NCI-H128 (cell line): ENCODE data around the gene SAMD3.
"Not testable (repeated sequence)": the region's sequence is repeated elsewhere in the genome, so short reads cannot be mapped to it uniquely, and the experiment has no call there.

Experiments used
- DNase-seq: peaks from one replicate; lab custom pipeline; 2025; ENCODE audit not compliant: unreplicated experiment; lab: John Stamatoyannopoulos, UW

Gene SAMD3

GRCh38 chr6:130212215-130212874, 10.4 kb downstream of the SAMD3 start:
- no peak for DNase-seq

- no peak for DNase-seq
Observed at GRCh38 chr6:130211691-130212090, 11.1 kb downstream of the SAMD3 start.

GRCh38 chr6:130207979-130208649, 14.6 kb downstream of the SAMD3 start:
- no peak for DNase-seq

GRCh38 chr6:130206479-130206878, 16.3 kb downstream of the SAMD3 start:
- DNase-seq = no peak

- no peak for DNase-seq
Observed at GRCh38 chr6:130204322-130204721, 18.4 kb downstream of the SAMD3 start.

GRCh38 chr6:130203370-130203769, 19.4 kb downstream of the SAMD3 start:
- no peak for DNase-seq

GRCh38 chr6:130202782-130203181, 20.0 kb downstream of the SAMD3 start:
- no peak for DNase-seq

- DNase-seq = no peak
Observed at GRCh38 chr6:130200020-130200419, 22.7 kb downstream of the SAMD3 start.

GRCh38 chr6:130198483-130199035, 24.2 kb downstream of the SAMD3 start:
- DNase-seq = no peak

GRCh38 chr6:130197816-130198482, 24.8 kb downstream of the SAMD3 start:
- DNase-seq = not testable (repeated sequence)

GRCh38 chr6:130194434-130194833, 28.3 kb downstream of the SAMD3 start:
- DNase-seq = not testable (repeated sequence)

- no peak for DNase-seq
Observed at GRCh38 chr6:130190701-130191690, 31.8 kb downstream of the SAMD3 start.

GRCh38 chr6:130189531-130190397, 33.0 kb downstream of the SAMD3 start:
- DNase-seq = no peak

GRCh38 chr6:130188207-130188899, 34.4 kb downstream of the SAMD3 start:
- DNase-seq = no peak

- DNase-seq = no peak
Observed at GRCh38 chr6:130187335-130188206, 35.2 kb downstream of the SAMD3 start.

GRCh38 chr6:130185658-130186057, 37.1 kb downstream of the SAMD3 start:
- no peak for DNase-seq

GRCh38 chr6:130183271-130184222, 39.2 kb downstream of the SAMD3 start:
- DNase-seq = no peak
